Epithelial cell of prostate (primary cell): ENCODE results near the gene PRR23E.

Experiments used
- DNase-seq: peaks from one replicate; pipeline ENCODE4 v3.0.0-alpha.2; 2011; ENCODE audit warnings: low read depth, low spot score
- H3K27ac ChIP-seq: fragments of 450-650 bp; 2 replicates; pipeline ENCODE4 v1.5.1; 2017; ENCODE audit warnings: mild to moderate bottlenecking

The PRR23E gene

GRCh38 chr3:127206611-127207516 is 13.9 kb downstream of the PRR23E start:
- no peak overlapping the region for H3K27ac ChIP-seq
- no peak for DNase-seq

GRCh38 chr3:127207727-127208482 is 15.0 kb downstream of the PRR23E start:
- no peak for DNase-seq
- no peak overlapping the region for H3K27ac ChIP-seq

GRCh38 chr3:127208483-127209100 is 15.7 kb downstream of the PRR23E start:
- no peak for DNase-seq
- no peak overlapping the region for H3K27ac ChIP-seq

- DNase-seq, result no peak
- no peak overlapping the region for H3K27ac ChIP-seq
Observed at GRCh38 chr3:127209155-127209839, 16.4 kb downstream of the PRR23E start.

GRCh38 chr3:127209840-127210653 is 17.1 kb downstream of the PRR23E start:
- no peak overlapping the region for H3K27ac ChIP-seq
- DNase-seq, result no peak

GRCh38 chr3:127210654-127210943 is 17.7 kb downstream of the PRR23E start:
- no peak for DNase-seq
- no peak overlapping the region for H3K27ac ChIP-seq

GRCh38 chr3:127211118-127212060 is 18.5 kb downstream of the PRR23E start:
- DNase-seq, result no peak
- no peak overlapping the region for H3K27ac ChIP-seq

- DNase-seq, result no peak
- H3K27ac ChIP-seq, result no peak overlapping the region
Observed at GRCh38 chr3:127212231-127212630, 19.3 kb downstream of the PRR23E start.

GRCh38 chr3:127212711-127213110 is 19.8 kb downstream of the PRR23E start:
- DNase-seq, result no peak
- no peak overlapping the region for H3K27ac ChIP-seq

- DNase-seq, result no peak
- no peak overlapping the region for H3K27ac ChIP-seq
Observed at GRCh38 chr3:127213381-127213918, 20.5 kb downstream of the PRR23E start.

GRCh38 chr3:127214975-127215374 is 22.0 kb downstream of the PRR23E start:
- no peak for DNase-seq
- H3K27ac ChIP-seq, result no peak overlapping the region

GRCh38 chr3:127215714-127216414 is 22.9 kb downstream of the PRR23E start:
- no peak for DNase-seq

GRCh38 chr3:127216415-127217261 is 23.7 kb downstream of the PRR23E start:
- no peak for DNase-seq
- no peak overlapping the region for H3K27ac ChIP-seq

More at GRCh38 chr3:127215714-127216414, 22.9 kb downstream of the PRR23E start:
- H3K27ac ChIP-seq, result no peak overlapping the region

- no peak for DNase-seq
- no peak overlapping the region for H3K27ac ChIP-seq
Observed at GRCh38 chr3:127217596-127218453, 24.9 kb downstream of the PRR23E start.

GRCh38 chr3:127218454-127218922 is 25.6 kb downstream of the PRR23E start:
- no peak for DNase-seq
- no peak overlapping the region for H3K27ac ChIP-seq

- H3K27ac ChIP-seq, result no peak overlapping the region
- DNase-seq, result no peak
Observed at GRCh38 chr3:127220497-127220896, 27.6 kb downstream of the PRR23E start.
